Measurements from ENCODE around the gene ASB6.

The ASB6 gene

DNA sequence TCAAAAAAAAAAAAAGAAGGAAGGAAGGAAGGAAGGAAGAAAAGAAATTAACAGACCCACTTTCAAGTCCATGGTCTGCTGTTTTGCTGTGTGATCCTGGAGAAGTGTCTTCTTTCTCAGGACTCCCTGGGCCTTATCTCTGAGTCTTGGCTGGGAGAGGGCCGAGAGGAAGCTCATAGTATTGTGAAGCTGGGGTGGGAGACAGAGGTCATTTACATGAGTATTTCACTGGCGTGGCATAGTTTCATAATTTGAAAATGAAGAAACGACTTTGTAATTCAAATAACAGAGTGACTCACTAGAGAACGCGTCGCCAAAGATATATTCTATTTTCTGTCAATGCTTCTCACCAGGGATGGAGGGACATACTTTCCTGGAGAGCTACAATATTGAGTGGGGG lies 18.6 kb downstream of the ASB6 start:
- no peak for DNase-seq

DNA sequence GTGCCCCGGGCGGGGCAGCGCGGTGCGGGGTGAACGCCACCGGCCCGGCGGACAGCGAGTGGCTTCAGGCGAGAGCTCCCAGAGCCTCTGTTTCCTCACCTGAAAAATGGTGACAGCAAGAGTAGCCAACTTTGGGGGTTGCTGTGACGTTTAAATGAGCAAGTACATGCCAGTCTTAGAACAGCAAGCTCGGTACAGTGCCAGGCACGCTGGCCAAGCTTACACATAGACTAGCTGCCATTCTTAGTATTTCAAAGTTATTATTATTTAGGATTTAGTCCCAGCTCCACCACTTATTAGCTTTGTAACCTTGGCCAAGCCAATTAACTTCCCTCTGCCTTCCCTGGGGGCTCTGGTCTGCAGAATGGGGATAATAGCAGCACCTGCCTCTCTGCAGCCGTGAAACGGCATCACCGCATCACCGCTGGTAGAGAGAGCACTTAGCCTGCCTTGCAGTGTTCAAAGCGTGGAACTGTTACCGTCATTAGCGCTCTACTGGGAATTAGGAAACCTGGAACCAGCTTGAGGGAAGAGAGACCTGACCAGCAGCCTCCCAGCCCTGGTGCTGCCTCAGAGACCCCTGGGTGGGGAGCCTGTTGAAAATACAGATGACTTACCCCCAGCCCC lies 21.2 kb downstream of the ASB6 start, which contains the start of gene C9orf50:
Gene C9orf50, minus strand, starts transcription at position 433 of the 627 bp plus-strand sequence. CDS start 527 bp downstream, outside the sequence.
- no peak for DNase-seq

GRCh38 chr9:129619787-129620668 lies 21.9 kb downstream of the ASB6 start:
- no peak for DNase-seq

DNA sequence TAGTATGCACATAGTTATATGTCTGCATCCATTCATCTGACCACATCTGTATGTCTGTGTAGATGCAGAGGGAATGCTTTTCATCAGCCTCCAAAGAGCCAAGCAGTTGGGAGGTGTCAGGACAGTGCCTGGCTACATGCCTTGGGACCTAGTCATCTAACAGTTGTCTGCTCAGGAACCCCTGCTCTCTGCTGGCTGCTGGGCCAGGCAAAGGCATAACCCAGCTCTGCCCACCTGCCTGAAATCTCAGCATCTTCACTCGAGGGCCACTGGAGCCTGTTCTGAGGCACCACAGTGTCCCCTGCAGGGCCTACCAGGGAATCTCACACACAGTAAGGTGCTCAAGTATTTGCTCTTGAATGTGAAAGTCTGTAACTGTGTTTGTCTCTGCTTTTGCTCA lies 24.8 kb downstream of the ASB6 start:
- DNase-seq, result no peak

- DNase-seq, result no peak
These were observed 26.3 kb downstream of the ASB6 start for GRCh38 chr9:129615407-129616285.

DNA sequence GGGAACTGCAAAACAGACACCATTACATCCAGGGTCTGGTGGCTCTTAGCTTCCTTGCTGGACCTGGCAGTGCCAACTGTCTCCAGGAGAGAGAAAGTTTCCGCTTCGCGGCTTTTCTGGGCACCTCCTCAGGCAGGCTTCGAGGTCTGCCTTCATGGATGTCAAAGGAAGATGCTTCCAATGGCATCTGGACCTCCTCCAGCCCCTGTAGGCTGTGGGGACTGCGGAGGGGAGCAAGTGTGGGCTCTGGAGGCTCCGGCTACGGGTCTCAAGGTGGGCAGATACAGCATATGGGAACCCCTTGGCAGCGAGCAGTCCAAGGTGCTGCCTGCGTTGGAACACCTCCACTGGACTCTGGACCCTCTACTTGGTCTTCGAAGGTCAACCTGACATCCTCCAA lies 27.0 kb downstream of the ASB6 start:
- DNase-seq, result no peak

- no peak for DNase-seq
These were observed 28.3 kb downstream of the ASB6 start for GRCh38 chr9:129613520-129614175.

GRCh38 chr9:129612815-129613519 lies 29.0 kb downstream of the ASB6 start:
- no peak for DNase-seq

- no peak for DNase-seq
These were observed 29.8 kb downstream of the ASB6 start for GRCh38 chr9:129612123-129612522.

GRCh38 chr9:129611307-129611800 lies 30.6 kb downstream of the ASB6 start:
- DNase-seq, result no peak

DNA sequence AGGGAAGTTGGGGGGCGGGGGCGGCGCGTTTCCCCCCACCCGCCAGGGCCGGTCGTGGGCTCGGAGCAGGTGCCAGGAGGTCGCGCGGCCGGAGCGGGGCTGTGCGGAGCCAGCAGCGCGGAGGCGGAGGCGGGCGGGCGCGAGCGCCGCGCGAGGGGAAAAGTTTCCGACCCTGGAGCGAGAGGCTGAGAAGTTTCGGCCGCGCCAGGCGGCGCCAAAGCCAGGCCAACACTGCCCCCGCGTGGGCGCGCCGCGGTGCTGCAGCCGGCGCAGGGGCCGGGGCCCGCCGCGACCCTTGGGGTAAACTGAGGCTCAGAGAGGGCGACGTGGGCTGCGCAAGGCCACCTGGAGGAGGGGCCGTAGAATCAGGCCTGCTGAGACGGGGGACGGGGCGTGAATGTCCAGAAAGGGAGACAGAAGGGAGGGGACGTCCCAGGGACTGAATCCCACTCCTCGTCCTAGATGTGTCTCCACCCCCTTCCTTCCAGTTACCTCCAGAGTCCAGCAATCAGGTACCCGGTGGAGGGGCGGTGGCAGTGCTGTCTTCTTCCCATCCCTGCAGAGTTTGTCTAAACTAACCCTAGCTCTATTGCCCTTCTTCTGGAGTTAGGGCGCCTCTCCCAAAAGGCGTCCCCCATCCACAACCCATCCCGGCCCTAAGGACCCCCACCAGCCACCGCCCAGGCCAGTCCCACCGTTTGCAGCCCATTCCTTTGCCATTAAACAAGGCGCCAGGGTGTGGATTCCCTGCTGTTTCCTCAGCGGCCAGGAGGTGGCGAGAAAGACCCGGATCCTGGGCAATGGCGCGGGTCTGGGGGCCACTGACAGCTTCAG lies 31.3 kb downstream of the ASB6 start:
- DNase-seq, result no peak

GRCh38 chr9:129610213-129610472 lies 31.8 kb downstream of the ASB6 start:
- DNase-seq, result no peak

DNA sequence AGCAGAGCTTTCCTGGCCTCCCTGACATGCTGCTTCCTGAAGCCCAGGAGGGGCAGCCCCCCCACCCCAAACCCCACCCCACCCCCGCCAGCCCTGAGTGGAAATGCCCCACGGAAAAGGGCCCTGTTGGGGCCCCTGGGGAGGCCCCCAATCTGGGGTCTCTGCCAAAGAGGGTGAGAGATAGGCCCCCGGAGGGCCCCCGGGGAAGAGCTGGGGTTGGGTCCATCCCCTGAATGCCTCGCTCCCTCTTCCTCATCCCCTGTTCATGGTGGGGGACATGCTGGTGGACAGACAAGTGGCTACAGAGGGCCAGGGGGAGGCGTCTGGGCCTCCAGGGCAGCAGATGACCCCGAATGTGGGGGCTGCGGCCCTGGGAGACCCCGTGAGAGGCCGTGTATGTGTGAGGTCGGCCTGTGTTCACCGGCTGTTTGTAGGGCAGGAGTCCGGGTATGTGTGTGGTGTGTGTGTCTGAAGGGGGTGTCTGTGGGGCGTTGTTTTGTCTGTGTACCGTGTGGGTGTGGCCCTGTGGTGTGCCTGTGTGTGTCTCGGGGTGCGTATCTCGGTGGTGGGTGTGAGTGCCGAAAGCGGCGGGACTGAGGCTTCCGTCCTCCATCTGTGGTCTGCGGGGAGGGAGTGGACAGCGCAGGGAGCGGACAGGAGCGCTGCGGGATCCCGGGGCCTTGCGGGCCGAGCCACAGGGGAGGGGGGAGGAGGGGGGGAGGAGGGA lies 32.3 kb downstream of the ASB6 start:
- DNase-seq, result no peak

- DNase-seq, result no peak
These were observed 33.1 kb downstream of the ASB6 start for GRCh38 chr9:129608561-129609481.

DNA sequence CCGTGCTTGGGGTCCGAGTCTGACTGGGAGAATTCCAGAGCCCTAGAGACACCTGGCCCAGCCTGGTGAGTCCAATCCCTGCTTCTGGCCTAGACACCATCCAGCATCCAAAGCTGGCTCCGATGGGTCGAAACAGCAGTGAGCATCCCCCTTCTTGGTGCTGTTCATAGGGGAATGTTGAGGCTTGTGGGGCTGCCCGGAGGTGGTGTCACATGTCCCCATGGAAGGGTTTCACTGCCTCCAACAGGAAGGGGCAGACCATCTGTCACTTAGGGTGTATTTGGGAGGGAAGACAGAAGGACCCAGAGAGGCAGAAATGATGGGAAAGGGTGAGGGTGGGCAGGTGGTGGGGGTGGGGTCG lies 34.9 kb downstream of the ASB6 start:
- DNase-seq, result no peak

GRCh38 chr9:129606161-129607026 lies 35.6 kb downstream of the ASB6 start:
- DNase-seq, result no peak

- no peak for DNase-seq
These were observed 37.2 kb downstream of the ASB6 start for GRCh38 chr9:129604766-129605163.

GRCh38 chr9:129604056-129604765 lies 37.7 kb downstream of the ASB6 start:
- no peak for DNase-seq

Data from NCI-H748 treated with DMSO at 0.1 percent for 48 hours (cell line).